ENCODE data around the gene LINC01488.

- no peak for TF ChIP-seq ZFP3 (CRISPR knock-in tag; IDR thresholded peaks at IDR 0.05)
- TF ChIP-seq PATZ1 (CRISPR knock-in tag; IDR thresholded peaks at IDR 0.05; ENCODE audit: borderline replicate concordance) = no peak
- TF ChIP-seq ISL1 (CRISPR knock-in tag; IDR thresholded peaks at IDR 0.05) = no peak
- TF ChIP-seq ZFP30 (CRISPR knock-in tag; IDR thresholded peaks at IDR 0.05) = no peak
- TF ChIP-seq TCF4 (CRISPR knock-in tag; IDR thresholded peaks at IDR 0.05; ENCODE audit: borderline replicate concordance) = no peak
- TF ChIP-seq SNAI2 (CRISPR knock-in tag; IDR thresholded peaks at IDR 0.05) = no peak
- no peak for TF ChIP-seq BACH2 (CRISPR knock-in tag; IDR thresholded peaks at IDR 0.05; ENCODE audit: borderline replicate concordance)
Observed at GRCh38 chr11:69451289-69451688, 30.2 kb upstream of the LINC01488 start.
